Ovary (tissue), 3 donors: ENCODE measurements around the gene PPP1R3F.
A peak's percentile ranks its signal among the peaks of the same experiment; 100 is the strongest.

Experiments
- EP300 ChIP-seq: sonication (generic); formaldehyde crosslinking; IDR thresholded peaks from one replicate; pipeline ENCODE4 v1.6.1; 2017; ENCODE audit warnings: antibody characterized with exemption
- POLR2A ChIP-seq: fragments of 450-650 bp; IDR thresholded peaks from one replicate; pipeline ENCODE4 v1.6.1; 2017; ENCODE audit warnings: antibody characterized with exemption, mild to moderate bottlenecking, moderate library complexity
- TF ChIP-seq, protein P1 (sequence below), 3 donors: fragments of 450-650 bp in 2 of 3; fragments of 200-600 bp in 1 of 3; IDR thresholded peaks; one replicate each; pipeline versions ENCODE4 v1.5.1 to v1.8.0; 2016 to 2022; ENCODE audit warnings: antibody characterized with exemption in 3 of 3, mild to moderate bottlenecking in 1 of 3
- donor health status: DM: no; HTN: no; CAD: no.

- no peak for TF ChIP-seq EP300
- TF ChIP-seq, protein P1, sequence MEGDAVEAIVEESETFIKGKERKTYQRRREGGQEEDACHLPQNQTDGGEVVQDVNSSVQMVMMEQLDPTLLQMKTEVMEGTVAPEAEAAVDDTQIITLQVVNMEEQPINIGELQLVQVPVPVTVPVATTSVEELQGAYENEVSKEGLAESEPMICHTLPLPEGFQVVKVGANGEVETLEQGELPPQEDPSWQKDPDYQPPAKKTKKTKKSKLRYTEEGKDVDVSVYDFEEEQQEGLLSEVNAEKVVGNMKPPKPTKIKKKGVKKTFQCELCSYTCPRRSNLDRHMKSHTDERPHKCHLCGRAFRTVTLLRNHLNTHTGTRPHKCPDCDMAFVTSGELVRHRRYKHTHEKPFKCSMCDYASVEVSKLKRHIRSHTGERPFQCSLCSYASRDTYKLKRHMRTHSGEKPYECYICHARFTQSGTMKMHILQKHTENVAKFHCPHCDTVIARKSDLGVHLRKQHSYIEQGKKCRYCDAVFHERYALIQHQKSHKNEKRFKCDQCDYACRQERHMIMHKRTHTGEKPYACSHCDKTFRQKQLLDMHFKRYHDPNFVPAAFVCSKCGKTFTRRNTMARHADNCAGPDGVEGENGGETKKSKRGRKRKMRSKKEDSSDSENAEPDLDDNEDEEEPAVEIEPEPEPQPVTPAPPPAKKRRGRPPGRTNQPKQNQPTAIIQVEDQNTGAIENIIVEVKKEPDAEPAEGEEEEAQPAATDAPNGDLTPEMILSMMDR (IDR thresholded peaks at IDR 0.05): no peak
- peak; percentile 80 for TF ChIP-seq POLR2A
Measured at GRCh38 chrX:49269767-49270248, at the start of gene PPP1R3F.
